HUDEP-2 (cell line): ENCODE results near the gene PLCD1.

ENCODE experiments used
- DNase-seq, 76 experiments: peaks; one replicate each; lab custom pipeline; 2025; ENCODE audit not compliant: unreplicated experiment in 76 of 76; lab: John Stamatoyannopoulos, UW

Gene PLCD1

DNA sequence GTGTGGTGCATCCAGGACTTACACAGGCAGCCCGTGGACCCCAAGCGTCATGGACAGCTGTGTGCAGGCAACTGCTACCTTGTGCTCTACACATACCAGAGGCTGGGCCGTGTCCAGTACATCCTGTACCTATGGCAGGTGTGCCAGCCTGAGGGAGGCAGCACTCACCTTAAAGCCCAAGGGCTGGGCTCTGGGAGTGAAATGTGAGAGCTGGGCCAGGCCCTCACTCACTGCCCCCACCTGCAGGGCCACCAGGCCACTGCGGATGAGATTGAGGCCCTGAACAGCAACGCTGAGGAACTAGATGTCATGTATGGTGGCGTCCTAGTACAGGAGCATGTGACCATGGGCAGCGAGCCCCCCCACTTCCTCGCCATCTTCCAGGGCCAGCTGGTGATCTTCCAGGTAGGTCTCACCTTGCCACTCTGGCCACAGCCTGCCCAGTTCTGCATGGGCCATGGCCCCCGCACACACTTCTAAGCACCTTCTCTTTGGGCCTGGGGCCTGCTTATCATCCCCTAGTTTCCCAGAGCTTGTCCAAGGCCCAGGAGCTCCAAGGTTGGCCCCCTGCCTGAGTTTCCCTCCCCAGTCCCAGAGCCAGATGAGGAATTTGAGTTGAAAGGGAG is 27.9 kb downstream of the PLCD1 start:
- DNase-seq: peak in 1 of 76 experiments; percentile 16

GRCh38 chr3:38000965-38001455 is 28.4 kb downstream of the PLCD1 start:
- no peak for DNase-seq

DNA sequence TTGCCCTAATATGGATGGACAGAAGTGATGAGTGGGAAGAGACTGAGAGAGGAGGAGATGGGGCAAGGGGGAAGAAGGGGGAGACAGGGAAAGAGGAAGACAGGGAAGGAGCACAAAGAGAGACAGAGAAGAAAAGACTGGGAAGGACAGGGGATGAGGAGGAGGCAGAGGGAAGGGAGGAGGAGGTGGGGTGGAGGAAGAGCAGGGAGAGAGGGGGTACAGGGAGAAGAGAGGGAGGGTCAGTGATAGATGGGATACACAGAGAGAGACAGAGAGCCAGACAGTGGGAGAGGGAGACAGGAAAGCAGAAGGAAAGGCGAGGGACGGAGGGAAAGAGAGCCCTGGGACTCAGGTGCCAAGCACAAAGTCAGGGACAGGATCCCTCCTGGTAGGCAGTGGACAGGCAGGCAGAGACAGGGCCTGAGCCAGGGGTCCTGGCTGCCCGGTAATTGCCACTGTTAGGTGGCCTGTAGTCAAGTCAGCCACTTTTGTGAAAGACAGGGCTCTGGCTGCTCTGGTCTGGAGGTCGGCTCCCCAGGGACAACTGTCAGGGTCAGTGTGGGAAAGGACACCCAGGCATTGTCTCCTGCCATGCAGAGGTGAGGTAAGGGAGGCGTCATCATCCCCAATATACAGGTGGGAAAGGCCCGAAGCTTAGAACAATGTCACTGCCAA is 29.1 kb downstream of the PLCD1 start:
- DNase-seq: no peak

- no peak for DNase-seq
Measured at GRCh38 chr3:37999836-38000235, 29.6 kb downstream of the PLCD1 start.

- no peak for DNase-seq
Measured at GRCh38 chr3:37997791-37998370, 31.6 kb downstream of the PLCD1 start.

- DNase-seq: no peak
Measured at GRCh38 chr3:37997342-37997741, 32.1 kb downstream of the PLCD1 start.

DNA sequence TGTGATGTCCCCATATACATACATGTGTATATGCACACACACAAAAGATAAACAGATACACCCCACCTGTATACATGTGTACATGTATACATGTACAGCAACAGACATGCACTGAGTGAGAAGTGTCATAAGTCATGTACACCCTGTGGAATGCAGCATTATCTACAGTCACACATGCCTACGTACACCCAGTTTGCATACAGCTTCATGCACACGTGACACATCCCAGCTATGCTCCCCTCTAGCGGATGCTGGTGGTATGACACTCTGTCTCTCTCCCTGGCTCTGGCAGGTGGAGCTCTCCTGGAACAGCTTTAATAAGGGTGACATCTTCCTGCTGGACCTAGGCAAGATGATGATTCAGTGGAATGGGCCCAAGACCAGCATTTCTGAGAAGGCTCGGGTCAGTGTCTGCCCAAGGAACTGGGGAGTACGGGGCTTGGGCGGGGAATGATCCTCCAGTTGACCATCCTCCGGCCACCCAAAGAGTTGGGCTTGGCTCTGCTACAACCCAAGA is 32.6 kb downstream of the PLCD1 start:
- peak in 71 of 76 experiments; percentile 12 to 83 (median 61) for DNase-seq

GRCh38 chr3:37995652-37996641 is 33.5 kb downstream of the PLCD1 start:
- no peak for DNase-seq

DNA sequence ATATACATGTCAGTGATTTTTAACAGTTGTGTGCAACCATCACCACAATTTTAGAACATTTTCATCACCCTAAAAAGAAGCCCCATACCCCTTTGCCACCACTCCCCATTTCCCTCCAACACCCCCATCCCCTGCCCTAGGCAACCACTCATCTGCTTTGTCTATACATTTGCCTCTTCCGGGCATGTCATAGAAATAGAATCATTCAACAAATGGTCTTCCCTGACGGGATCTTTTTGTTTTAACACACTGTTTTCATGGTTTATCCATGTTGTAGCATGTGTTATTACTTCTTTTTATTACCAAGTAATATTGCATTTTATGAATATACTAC is 34.8 kb downstream of the PLCD1 start:
- DNase-seq: no peak

GRCh38 chr3:37993820-37994638 is 35.4 kb downstream of the PLCD1 start:
- DNase-seq: peak in 39 of 76 experiments; percentile 3 to 67 (median 44)

- DNase-seq: no peak
Measured at GRCh38 chr3:37993460-37993819, 36.0 kb downstream of the PLCD1 start.

GRCh38 chr3:37993067-37993455 is 36.4 kb downstream of the PLCD1 start:
- no peak for DNase-seq

GRCh38 chr3:37992271-37993066 is 37.0 kb downstream of the PLCD1 start:
- DNase-seq: no peak

DNA sequence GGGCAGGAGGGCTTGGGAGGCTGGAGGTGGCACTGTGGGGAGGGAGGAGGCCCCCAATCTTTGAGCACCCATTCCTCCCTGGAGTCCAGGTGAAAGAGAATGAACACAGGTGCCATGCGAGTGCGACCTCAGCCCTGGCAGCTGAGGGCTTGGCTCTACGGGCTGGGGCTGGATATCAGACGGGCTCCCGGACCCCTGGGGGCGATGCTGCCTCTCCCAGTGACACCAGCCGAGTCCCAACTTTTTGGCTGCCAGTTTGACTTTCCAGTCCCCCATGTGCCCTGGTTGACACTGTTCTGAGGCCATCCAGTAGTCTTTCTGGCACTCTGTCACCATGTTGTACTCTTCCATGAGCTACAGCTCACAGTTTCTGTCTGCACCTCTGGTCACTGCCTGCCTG is 37.6 kb downstream of the PLCD1 start:
- no peak for DNase-seq

DNA sequence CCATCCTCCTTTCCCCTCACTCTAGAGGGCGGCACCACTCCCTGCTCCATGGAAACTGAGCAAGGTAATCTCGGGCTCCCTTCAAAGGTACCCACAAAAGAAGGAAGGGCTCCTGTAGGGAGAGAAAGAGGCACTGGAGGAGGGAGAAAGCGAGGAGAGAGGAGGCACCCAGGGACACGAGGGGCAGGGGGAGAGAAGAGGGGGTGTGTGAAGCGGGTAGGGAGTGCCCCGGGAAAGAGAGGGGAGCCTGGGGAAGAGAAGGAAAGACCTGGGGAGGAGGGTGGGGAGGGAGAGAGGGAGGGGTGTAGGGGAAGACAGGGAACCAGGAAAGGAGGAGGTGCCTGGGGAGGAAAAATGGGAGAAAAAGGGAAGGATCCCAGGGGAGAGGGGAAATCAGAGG is 38.3 kb downstream of the PLCD1 start:
- no peak for DNase-seq

GRCh38 chr3:37990527-37990926 is 38.9 kb downstream of the PLCD1 start, which contains the start of gene VILL:
TSS of gene VILL (plus strand) at chr3:37990786. CDS start at chr3:37993673, 2,887 bp downstream.
- DNase-seq: no peak

DNA sequence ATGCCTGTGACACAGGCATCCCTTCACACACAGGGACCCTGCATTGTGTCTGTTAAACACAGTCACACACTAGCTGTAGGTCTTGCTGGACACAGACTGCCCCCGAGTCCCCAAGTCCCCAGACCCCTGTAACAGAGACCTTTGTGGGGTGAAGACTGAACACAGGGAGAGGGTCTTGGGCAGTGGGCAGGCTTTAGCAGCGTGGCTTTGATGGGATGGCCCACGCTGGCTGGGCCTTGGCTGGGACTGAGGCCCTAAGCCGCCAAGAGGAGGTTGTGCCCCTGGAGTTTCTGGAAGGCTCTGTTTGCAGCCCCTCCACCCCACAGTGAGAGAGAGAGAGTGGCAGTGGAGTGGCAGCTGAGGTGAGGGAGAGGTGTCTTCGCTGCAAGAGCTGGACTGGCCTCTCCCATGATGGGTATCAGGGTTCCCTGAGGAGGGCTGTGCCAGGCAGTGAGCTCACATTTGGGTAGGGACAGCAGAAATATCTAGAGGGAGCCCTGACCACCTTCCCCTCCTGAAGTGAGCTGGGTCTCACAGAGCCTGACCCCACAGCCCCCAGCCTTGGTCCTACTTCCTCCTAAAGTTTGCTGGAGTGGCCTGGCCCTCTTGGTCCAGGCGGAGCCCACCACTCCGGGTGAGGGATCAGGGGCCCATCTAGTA is 39.5 kb downstream of the PLCD1 start:
- no peak for DNase-seq

- DNase-seq: no peak
Measured at GRCh38 chr3:37988931-37989525, 40.4 kb downstream of the PLCD1 start.
